PC-3 (cell line): ENCODE data around the gene NUCB1.

Source experiments
- CTCF ChIP-seq: fragments of 300-600 bp; sonication (generic); conservative IDR thresholded peaks from 2 replicates; pipeline ENCODE4 v1.5.1; 2017; ENCODE audit warnings: antibody characterized with exemption, low read depth, mild to moderate bottlenecking, low read length
- EZH2 ChIP-seq: fragments of 300-600 bp; sonication (generic); IDR thresholded peaks from one replicate; pipeline ENCODE4 v1.6.1; 2017; ENCODE audit warnings: antibody characterized with exemption, mild to moderate bottlenecking, low read length; ENCODE audit not compliant: unreplicated experiment
- EZH2phosphoT487 ChIP-seq: fragments of 300-600 bp; sonication (generic); IDR thresholded peaks from 2 replicates; pipeline ENCODE4 v1.6.1; 2018; ENCODE audit warnings: mild to moderate bottlenecking, antibody characterized with exemption, low read length, borderline replicate concordance

- TF ChIP-seq CTCF (no peak), EZH2 (no peak), EZH2phosphoT487 (no peak)
These were observed 37.3 kb upstream of the NUCB1 start for GRCh38 chr19:48862827-48863226.
